ENCODE measurements around the gene RNU7-1.

The RNU7-1 gene

GRCh38 chr12:6963791-6964413 lies 20.3 kb downstream of the RNU7-1 start:
- H3K36me3 ChIP-seq (ENCODE audit: control insufficient read depth in 1 of 2, insufficient read depth in 2 of 2, low read length in 2 of 2): peaks cover 34 to 38% of the 10 kb centered on the region in 2 donors
- peak overlapping the region in 1 of 2 donors; percentile 54 for H3K4me3 ChIP-seq (ENCODE audit: low read depth in 1 of 2, low read length in 2 of 2)
- no peaks in the 10 kb centered on the region for H3K27me3 ChIP-seq (ENCODE audit: low read depth, low read length)
- H3K4me1 ChIP-seq (ENCODE audit: control insufficient read depth in 1 of 2, insufficient read depth in 2 of 2, low read length in 2 of 2): peaks cover 12 to 44% of the 10 kb centered on the region in 2 donors
- peak overlapping the region; percentile 84 for H3K27ac ChIP-seq (ENCODE audit: low read length)
- no peaks in the 10 kb centered on the region for H3K9me3 ChIP-seq (ENCODE audit: control insufficient read depth in 1 of 2, low read length in 2 of 2)

- peaks cover 34 to 42% of the 10 kb centered on the region in 2 donors for H3K36me3 ChIP-seq (ENCODE audit: control insufficient read depth in 1 of 2, insufficient read depth in 2 of 2, low read length in 2 of 2)
- peak overlapping the region; percentile 84 for H3K27ac ChIP-seq (ENCODE audit: low read length)
- no peaks in the 10 kb centered on the region for H3K9me3 ChIP-seq (ENCODE audit: control insufficient read depth in 1 of 2, low read length in 2 of 2)
- H3K4me1 ChIP-seq (ENCODE audit: control insufficient read depth in 1 of 2, insufficient read depth in 2 of 2, low read length in 2 of 2): peaks cover 18 to 52% of the 10 kb centered on the region in 2 donors
- H3K27me3 ChIP-seq (ENCODE audit: low read depth, low read length): no peaks in the 10 kb centered on the region
- H3K4me3 ChIP-seq (ENCODE audit: low read depth in 1 of 2, low read length in 2 of 2): peak overlapping the region in 1 of 2 donors; percentile 54
Observed at GRCh38 chr12:6964605-6965025, 21.0 kb downstream of the RNU7-1 start.

- H3K4me3 ChIP-seq (ENCODE audit: low read depth in 1 of 2, low read length in 2 of 2): peak overlapping the region in 1 of 2 donors; percentile 54
Observed at GRCh38 chr12:6965026-6965661, 21.5 kb downstream of the RNU7-1 start.

GRCh38 chr12:6965714-6966113 lies 22.1 kb downstream of the RNU7-1 start:
- H3K4me3 ChIP-seq (ENCODE audit: low read depth in 1 of 2, low read length in 2 of 2): no peak overlapping the region
- H3K27ac ChIP-seq (ENCODE audit: low read length): no peak overlapping the region
- peaks cover 34 to 42% of the 10 kb centered on the region in 2 donors for H3K36me3 ChIP-seq (ENCODE audit: control insufficient read depth in 1 of 2, insufficient read depth in 2 of 2, low read length in 2 of 2)
- H3K9me3 ChIP-seq (ENCODE audit: control insufficient read depth in 1 of 2, low read length in 2 of 2): no peaks in the 10 kb centered on the region
- H3K27me3 ChIP-seq (ENCODE audit: low read depth, low read length): no peaks in the 10 kb centered on the region
- peaks cover 18 to 51% of the 10 kb centered on the region in 2 donors for H3K4me1 ChIP-seq (ENCODE audit: control insufficient read depth in 1 of 2, insufficient read depth in 2 of 2, low read length in 2 of 2)

More at GRCh38 chr12:6965026-6965661, 21.5 kb downstream of the RNU7-1 start:
- Histone ChIP-seq H3K27me3 (ENCODE audit: low read depth, low read length) (no peaks in the 10 kb centered on the region), H3K9me3 (ENCODE audit: control insufficient read depth in 1 of 2, low read length in 2 of 2) (no peaks in the 10 kb centered on the region), H3K4me1 (ENCODE audit: control insufficient read depth in 1 of 2, insufficient read depth in 2 of 2, low read length in 2 of 2) (peaks cover 18 to 57% of the 10 kb centered on the region in 2 donors), H3K27ac (ENCODE audit: low read length) (peak overlapping the region; percentile 84), H3K36me3 (ENCODE audit: control insufficient read depth in 1 of 2, insufficient read depth in 2 of 2, low read length in 2 of 2) (peaks cover 34 to 42% of the 10 kb centered on the region in 2 donors)

GRCh38 chr12:6966351-6966750 lies 22.7 kb downstream of the RNU7-1 start:
- H3K4me3 ChIP-seq (ENCODE audit: low read depth in 1 of 2, low read length in 2 of 2): no peak overlapping the region
- H3K36me3 ChIP-seq (ENCODE audit: control insufficient read depth in 1 of 2, insufficient read depth in 2 of 2, low read length in 2 of 2): peaks cover 34 to 42% of the 10 kb centered on the region in 2 donors
- H3K4me1 ChIP-seq (ENCODE audit: control insufficient read depth in 1 of 2, insufficient read depth in 2 of 2, low read length in 2 of 2): peaks cover 12 to 47% of the 10 kb centered on the region in 2 donors
- H3K27me3 ChIP-seq (ENCODE audit: low read depth, low read length): no peaks in the 10 kb centered on the region
- no peaks in the 10 kb centered on the region for H3K9me3 ChIP-seq (ENCODE audit: control insufficient read depth in 1 of 2, low read length in 2 of 2)
- H3K27ac ChIP-seq (ENCODE audit: low read length): no peak overlapping the region

- Histone ChIP-seq H3K27me3 (ENCODE audit: low read depth, low read length) (no peaks in the 10 kb centered on the region), H3K27ac (ENCODE audit: low read length) (no peak overlapping the region)
Observed at GRCh38 chr12:6967651-6968100, 24.1 kb downstream of the RNU7-1 start.

GRCh38 chr12:6968426-6968825 lies 24.8 kb downstream of the RNU7-1 start:
- Histone ChIP-seq H3K27ac (ENCODE audit: low read length) (no peak overlapping the region), H3K4me3 (ENCODE audit: low read depth in 1 of 2, low read length in 2 of 2) (peak overlapping the region in 1 of 2 donors; percentile 82), H3K4me1 (ENCODE audit: control insufficient read depth in 1 of 2, insufficient read depth in 2 of 2, low read length in 2 of 2) (peaks cover 14 to 41% of the 10 kb centered on the region in 2 donors), H3K36me3 (ENCODE audit: control insufficient read depth in 1 of 2, insufficient read depth in 2 of 2, low read length in 2 of 2) (peaks cover 34 to 42% of the 10 kb centered on the region in 2 donors), H3K9me3 (ENCODE audit: control insufficient read depth in 1 of 2, low read length in 2 of 2) (no peaks in the 10 kb centered on the region), H3K27me3 (ENCODE audit: low read depth, low read length) (no peaks in the 10 kb centered on the region)

More at GRCh38 chr12:6967651-6968100, 24.1 kb downstream of the RNU7-1 start:
- Histone ChIP-seq H3K9me3 (ENCODE audit: control insufficient read depth in 1 of 2, low read length in 2 of 2) (no peaks in the 10 kb centered on the region), H3K4me1 (ENCODE audit: control insufficient read depth in 1 of 2, insufficient read depth in 2 of 2, low read length in 2 of 2) (peaks cover 14 to 42% of the 10 kb centered on the region in 2 donors), H3K36me3 (ENCODE audit: control insufficient read depth in 1 of 2, insufficient read depth in 2 of 2, low read length in 2 of 2) (peaks cover 34 to 42% of the 10 kb centered on the region in 2 donors), H3K4me3 (ENCODE audit: low read depth in 1 of 2, low read length in 2 of 2) (no peak overlapping the region)

- peak overlapping the region; percentile 97 for H3K27ac ChIP-seq (ENCODE audit: low read length)
- H3K4me3 ChIP-seq (ENCODE audit: low read depth in 1 of 2, low read length in 2 of 2): peak overlapping the region; percentile 82 to 100
- no peaks in the 10 kb centered on the region for H3K9me3 ChIP-seq (ENCODE audit: control insufficient read depth in 1 of 2, low read length in 2 of 2)
- H3K36me3 ChIP-seq (ENCODE audit: control insufficient read depth in 1 of 2, insufficient read depth in 2 of 2, low read length in 2 of 2): peaks cover 43 to 54% of the 10 kb centered on the region in 2 donors
- H3K27me3 ChIP-seq (ENCODE audit: low read depth, low read length): no peaks in the 10 kb centered on the region
- H3K4me1 ChIP-seq (ENCODE audit: control insufficient read depth in 1 of 2, insufficient read depth in 2 of 2, low read length in 2 of 2): peaks cover 14 to 30% of the 10 kb centered on the region in 2 donors
Observed at GRCh38 chr12:6970096-6970527, 26.5 kb downstream of the RNU7-1 start.

- Histone ChIP-seq H3K36me3 (ENCODE audit: control insufficient read depth in 1 of 2, insufficient read depth in 2 of 2, low read length in 2 of 2) (peaks cover 43 to 53% of the 10 kb centered on the region in 2 donors), H3K4me1 (ENCODE audit: control insufficient read depth in 1 of 2, insufficient read depth in 2 of 2, low read length in 2 of 2) (peaks cover 10 to 20% of the 10 kb centered on the region in 2 donors), H3K27ac (ENCODE audit: low read length) (no peak overlapping the region), H3K9me3 (ENCODE audit: control insufficient read depth in 1 of 2, low read length in 2 of 2) (no peaks in the 10 kb centered on the region), H3K27me3 (ENCODE audit: low read depth, low read length) (no peaks in the 10 kb centered on the region), H3K4me3 (ENCODE audit: low read depth in 1 of 2, low read length in 2 of 2) (no peak overlapping the region)
Observed at GRCh38 chr12:6974180-6974579, 30.6 kb downstream of the RNU7-1 start.

- Histone ChIP-seq H3K4me1 (ENCODE audit: control insufficient read depth in 1 of 2, insufficient read depth in 2 of 2, low read length in 2 of 2) (peaks cover 7 to 10% of the 10 kb centered on the region in 2 donors), H3K27ac (ENCODE audit: low read length) (no peak overlapping the region), H3K36me3 (ENCODE audit: control insufficient read depth in 1 of 2, insufficient read depth in 2 of 2, low read length in 2 of 2) (peaks cover 49 to 63% of the 10 kb centered on the region in 2 donors), H3K9me3 (ENCODE audit: control insufficient read depth in 1 of 2, low read length in 2 of 2) (no peaks in the 10 kb centered on the region), H3K27me3 (ENCODE audit: low read depth, low read length) (no peaks in the 10 kb centered on the region), H3K4me3 (ENCODE audit: low read depth in 1 of 2, low read length in 2 of 2) (no peak overlapping the region)
Observed at GRCh38 chr12:6975297-6976032, 31.8 kb downstream of the RNU7-1 start.

- Histone ChIP-seq H3K9me3 (ENCODE audit: control insufficient read depth in 1 of 2, low read length in 2 of 2) (no peaks in the 10 kb centered on the region), H3K4me3 (ENCODE audit: low read depth in 1 of 2, low read length in 2 of 2) (no peak overlapping the region), H3K4me1 (ENCODE audit: control insufficient read depth in 1 of 2, insufficient read depth in 2 of 2, low read length in 2 of 2) (no peaks in the 10 kb centered on the region), H3K36me3 (ENCODE audit: control insufficient read depth in 1 of 2, insufficient read depth in 2 of 2, low read length in 2 of 2) (peaks cover 66 to 84% of the 10 kb centered on the region in 2 donors), H3K27me3 (ENCODE audit: low read depth, low read length) (no peaks in the 10 kb centered on the region), H3K27ac (ENCODE audit: low read length) (no peak overlapping the region)
Observed at GRCh38 chr12:6977653-6978052, 34.0 kb downstream of the RNU7-1 start.
